T-helper 1 cell treated with Interleukin-12 subunit alpha and Interleukin-12 subunit beta and Interleukin-4 antibody, amounts not matched to agents 30 μg/mL and 1 μg/mL, for 36 hours (primary cell): Measurements from ENCODE around the gene SMIM13.

ENCODE experiments used
- H3K27ac Mint-ChIP-seq: one replicate; pipeline ENCODE4 v1.8.0; 2021; ENCODE audit warnings: mild to moderate bottlenecking, mixed read lengths
- H3K27me3 Mint-ChIP-seq: one replicate; pipeline ENCODE4 v1.8.0; 2021; ENCODE audit warnings: low read depth, mixed read lengths
- H3K36me3 Mint-ChIP-seq: one replicate; pipeline ENCODE4 v1.8.0; 2021; ENCODE audit warnings: low read depth, mixed read lengths
- H3K4me1 Mint-ChIP-seq: one replicate; pipeline ENCODE4 v1.8.0; 2021; ENCODE audit warnings: low read depth, mixed read lengths
- H3K4me3 Mint-ChIP-seq: one replicate; pipeline ENCODE4 v1.8.0; 2021; ENCODE audit warnings: mild to moderate bottlenecking, moderate library complexity, mixed read lengths
- H3K9me3 Mint-ChIP-seq: one replicate; pipeline ENCODE4 v1.8.0; 2021; ENCODE audit warnings: mixed read lengths

SMIM13 gene

GRCh38 chr6:11122380-11122779, 28.7 kb downstream of the SMIM13 start:
- Mint-ChIP-seq H3K9me3 (no peaks in the 10 kb centered on the region), H3K27me3 (no peaks in the 10 kb centered on the region), H3K27ac (no peak overlapping the region), H3K4me1 (peaks cover 11% of the 10 kb centered on the region), H3K4me3 (no peak overlapping the region), H3K36me3 (peaks cover 6% of the 10 kb centered on the region)

GRCh38 chr6:11123978-11124377, 30.3 kb downstream of the SMIM13 start:
- Mint-ChIP-seq H3K36me3 (peaks cover 6% of the 10 kb centered on the region), H3K27ac (no peak overlapping the region), H3K27me3 (no peaks in the 10 kb centered on the region), H3K9me3 (no peaks in the 10 kb centered on the region), H3K4me3 (no peak overlapping the region), H3K4me1 (peaks cover 11% of the 10 kb centered on the region)

- H3K27ac Mint-ChIP-seq, result no peak overlapping the region
- no peaks in the 10 kb centered on the region for H3K27me3 Mint-ChIP-seq
- peaks cover 20% of the 10 kb centered on the region for H3K4me1 Mint-ChIP-seq
- no peaks in the 10 kb centered on the region for H3K9me3 Mint-ChIP-seq
- no peak overlapping the region for H3K4me3 Mint-ChIP-seq
- peaks cover 5% of the 10 kb centered on the region for H3K36me3 Mint-ChIP-seq
These were observed 33.2 kb downstream of the SMIM13 start for GRCh38 chr6:11126876-11127275.

- Mint-ChIP-seq H3K27ac (no peak overlapping the region), H3K27me3 (no peaks in the 10 kb centered on the region), H3K36me3 (peaks cover 5% of the 10 kb centered on the region), H3K4me3 (no peak overlapping the region), H3K4me1 (peaks cover 20% of the 10 kb centered on the region), H3K9me3 (no peaks in the 10 kb centered on the region)
These were observed 35.0 kb downstream of the SMIM13 start for GRCh38 chr6:11128608-11129007.

- Mint-ChIP-seq H3K27me3 (no peaks in the 10 kb centered on the region), H3K4me3 (no peak overlapping the region), H3K27ac (no peak overlapping the region)
These were observed 36.4 kb downstream of the SMIM13 start for GRCh38 chr6:11129908-11130565.

GRCh38 chr6:11130605-11131004, 37.0 kb downstream of the SMIM13 start:
- Mint-ChIP-seq H3K9me3 (no peaks in the 10 kb centered on the region), H3K27ac (no peak overlapping the region), H3K27me3 (no peaks in the 10 kb centered on the region), H3K36me3 (peaks cover 9% of the 10 kb centered on the region), H3K4me3 (no peak overlapping the region), H3K4me1 (peaks cover 16% of the 10 kb centered on the region)

More at GRCh38 chr6:11129908-11130565, 36.4 kb downstream of the SMIM13 start:
- Mint-ChIP-seq H3K36me3 (peaks cover 9% of the 10 kb centered on the region), H3K9me3 (no peaks in the 10 kb centered on the region), H3K4me1 (peaks cover 16% of the 10 kb centered on the region)

- Mint-ChIP-seq H3K4me3 (no peak overlapping the region), H3K9me3 (no peaks in the 10 kb centered on the region), H3K27ac (no peak overlapping the region), H3K36me3 (peaks cover 6% of the 10 kb centered on the region), H3K27me3 (no peaks in the 10 kb centered on the region), H3K4me1 (peaks cover 16% of the 10 kb centered on the region)
These were observed 38.7 kb downstream of the SMIM13 start for GRCh38 chr6:11132194-11132888.

GRCh38 chr6:11133281-11133680, 39.6 kb downstream of the SMIM13 start:
- no peak overlapping the region for H3K4me3 Mint-ChIP-seq
- H3K27ac Mint-ChIP-seq, result no peak overlapping the region
- peaks cover 6% of the 10 kb centered on the region for H3K36me3 Mint-ChIP-seq
- peaks cover 16% of the 10 kb centered on the region for H3K4me1 Mint-ChIP-seq
- no peaks in the 10 kb centered on the region for H3K27me3 Mint-ChIP-seq
- no peaks in the 10 kb centered on the region for H3K9me3 Mint-ChIP-seq

- no peaks in the 10 kb centered on the region for H3K9me3 Mint-ChIP-seq
These were observed 43.2 kb downstream of the SMIM13 start for GRCh38 chr6:11136809-11137208.

GRCh38 chr6:11139051-11139960, 45.7 kb downstream of the SMIM13 start:
- Mint-ChIP-seq H3K36me3 (peaks cover 4% of the 10 kb centered on the region), H3K4me1 (peaks cover 3% of the 10 kb centered on the region), H3K4me3 (no peak overlapping the region), H3K27me3 (no peaks in the 10 kb centered on the region), H3K9me3 (no peaks in the 10 kb centered on the region), H3K27ac (no peak overlapping the region)

More at GRCh38 chr6:11136809-11137208, 43.2 kb downstream of the SMIM13 start:
- no peak overlapping the region for H3K4me3 Mint-ChIP-seq
- peaks cover 2% of the 10 kb centered on the region for H3K4me1 Mint-ChIP-seq
- no peak overlapping the region for H3K27ac Mint-ChIP-seq
- H3K36me3 Mint-ChIP-seq, result peaks cover 4% of the 10 kb centered on the region
- H3K27me3 Mint-ChIP-seq, result no peaks in the 10 kb centered on the region

- no peaks in the 10 kb centered on the region for H3K9me3 Mint-ChIP-seq
- H3K27me3 Mint-ChIP-seq, result no peaks in the 10 kb centered on the region
- H3K36me3 Mint-ChIP-seq, result no peaks in the 10 kb centered on the region
- H3K4me3 Mint-ChIP-seq, result no peak overlapping the region
- peaks cover 5% of the 10 kb centered on the region for H3K4me1 Mint-ChIP-seq
- no peak overlapping the region for H3K27ac Mint-ChIP-seq
These were observed 46.4 kb downstream of the SMIM13 start for GRCh38 chr6:11140056-11140455.

- Mint-ChIP-seq H3K9me3 (no peaks in the 10 kb centered on the region), H3K4me3 (no peak overlapping the region), H3K36me3 (no peaks in the 10 kb centered on the region), H3K27me3 (no peaks in the 10 kb centered on the region), H3K27ac (no peak overlapping the region), H3K4me1 (peaks cover 5% of the 10 kb centered on the region)
These were observed 47.7 kb downstream of the SMIM13 start for GRCh38 chr6:11141295-11141694.

- H3K4me3 Mint-ChIP-seq, result no peak overlapping the region
- no peaks in the 10 kb centered on the region for H3K27me3 Mint-ChIP-seq
- H3K27ac Mint-ChIP-seq, result no peak overlapping the region
- H3K9me3 Mint-ChIP-seq, result no peaks in the 10 kb centered on the region
- H3K36me3 Mint-ChIP-seq, result no peaks in the 10 kb centered on the region
- H3K4me1 Mint-ChIP-seq, result peaks cover 5% of the 10 kb centered on the region
These were observed 48.8 kb downstream of the SMIM13 start for GRCh38 chr6:11142296-11143027.
